SU-DHL-6 (cell line): Measurements from ENCODE around the gene TFEB.

Source experiments
- H2AFZ ChIP-seq: fragments of 200-600 bp; sonication (generic); 2 replicates; pipeline ENCODE4 v1.6.1; 2014; ENCODE audit warnings: low read depth, mild to moderate bottlenecking, moderate library complexity, mixed read lengths, antibody characterized with exemption, low read length; ENCODE audit not compliant: severe bottlenecking
- H3F3A ChIP-seq: fragments of 200-600 bp; shearing (Covaris generic); 2 replicates; pipeline ENCODE4 v1.6.0; 2016; ENCODE audit warnings: antibody characterized with exemption, mild to moderate bottlenecking; ENCODE audit not compliant: insufficient read depth
- H3K27ac ChIP-seq: fragments of 200-600 bp; sonication (generic); 2 replicates; pipeline ENCODE4 v1.5.1; 2016; ENCODE audit warnings: low read depth, mild to moderate bottlenecking, low read length, moderate library complexity, mixed read lengths
- H3K27me3 ChIP-seq: fragments of 200-600 bp; sonication (generic), shearing (Covaris generic); 2 replicates; pipeline ENCODE4 v1.6.0; 2014; ENCODE audit warnings: mild to moderate bottlenecking, low read length
- H3K36me3 ChIP-seq: fragments of 200-600 bp; sonication (generic); 2 replicates; pipeline ENCODE4 v1.6.1; 2014; ENCODE audit warnings: mild to moderate bottlenecking, low read length, mixed read lengths
- H3K4me2 ChIP-seq: fragments of 300-600, 200-600 bp; shearing (Covaris generic), sonication (generic); 2 replicates; pipeline ENCODE4 v1.6.0; 2014; ENCODE audit warnings: low read length, low read depth, mild to moderate bottlenecking; ENCODE audit not compliant: poor library complexity, severe bottlenecking
- H3K4me3 ChIP-seq: fragments of 200-600 bp; sonication (generic); 2 replicates; pipeline ENCODE4 v1.5.1; 2014; ENCODE audit warnings: antibody characterized with exemption, low read length, mild to moderate bottlenecking, mixed read lengths; ENCODE audit not compliant: insufficient read depth, poor library complexity, severe bottlenecking
- H3K79me2 ChIP-seq: fragments of 200-600 bp; sonication (generic); 2 replicates; pipeline ENCODE4 v1.6.1; 2014; ENCODE audit warnings: mild to moderate bottlenecking, low read length, moderate library complexity; ENCODE audit not compliant: insufficient read depth
- H3K9ac ChIP-seq: fragments of 200-600 bp; sonication (generic); 2 replicates; pipeline ENCODE4 v1.7.0; 2014; ENCODE audit warnings: mild to moderate bottlenecking, low read length
- H3K9me2 ChIP-seq: fragments of 200-600 bp; sonication (generic); replicated peaks from 2 replicates; pipeline ENCODE4 v1.6.1; 2014; ENCODE audit warnings: low read length; ENCODE audit not compliant: insufficient read depth
- H3K9me3 ChIP-seq: fragments of 200-600 bp; sonication (generic); 2 replicates; pipeline ENCODE4 v1.6.1; 2014; ENCODE audit warnings: low read length, mixed read lengths; ENCODE audit not compliant: insufficient read depth
- H4K20me1 ChIP-seq: fragments of 200-600 bp; sonication (generic); 2 replicates; pipeline ENCODE4 v1.6.1; 2014; ENCODE audit warnings: low read depth, mild to moderate bottlenecking, antibody characterized with exemption, low read length, moderate library complexity, mixed read lengths
- CTCF ChIP-seq: fragments of 200-600 bp; sonication (generic); IDR thresholded peaks from one replicate; pipeline ENCODE4 v1.5.1; 2017; ENCODE audit warnings: antibody characterized with exemption, mild to moderate bottlenecking, low read length, moderate library complexity; ENCODE audit not compliant: insufficient read depth, poor library complexity, severe bottlenecking
- EZH2phosphoT487 ChIP-seq: fragments of 200-600 bp; sonication (generic), shearing (Covaris generic); conservative IDR thresholded peaks from 2 replicates; pipeline ENCODE4 v1.6.1; 2018; ENCODE audit warnings: mild to moderate bottlenecking, antibody characterized with exemption, low read length, moderate library complexity, mixed read lengths

TFEB gene

GRCh38 chr6:41704656-41705310 lies 30.6 kb downstream of the TFEB start:
- Histone ChIP-seq H3K9me3 (no peaks in the 10 kb centered on the region), H3K4me3 (peak overlapping the region; percentile 43), H3K27me3 (no peaks in the 10 kb centered on the region), H2AFZ (no peak overlapping the region), H3K27ac (peak overlapping the region; percentile 93), H3K9ac (peak overlapping the region; percentile 69), H3K4me2 (peak overlapping the region; percentile 79), H3K36me3 (no peaks in the 10 kb centered on the region), H3K9me2 (no peaks in the 10 kb centered on the region), H4K20me1 (no peaks in the 10 kb centered on the region), H3F3A (peaks cover 51% of the 10 kb centered on the region), H3K79me2 (peaks cover 64% of the 10 kb centered on the region)
- no peak for TF ChIP-seq CTCF

- H3K36me3 ChIP-seq = no peaks in the 10 kb centered on the region
- H3K4me3 ChIP-seq = no peak overlapping the region
- H3K4me2 ChIP-seq = peak overlapping the region; percentile 79
- no peaks in the 10 kb centered on the region for H3K27me3 ChIP-seq
- peak overlapping the region; percentile 93 for H3K27ac ChIP-seq
- no peaks in the 10 kb centered on the region for H3K9me3 ChIP-seq
- peaks cover 72% of the 10 kb centered on the region for H3K79me2 ChIP-seq
- TF ChIP-seq CTCF = no peak
- TF ChIP-seq EZH2phosphoT487 = no peak
- peaks cover 45% of the 10 kb centered on the region for H3F3A ChIP-seq
- no peak overlapping the region for H2AFZ ChIP-seq
- H3K9ac ChIP-seq = peak overlapping the region; percentile 69
- H3K9me2 ChIP-seq = no peaks in the 10 kb centered on the region
- no peaks in the 10 kb centered on the region for H4K20me1 ChIP-seq
Measured at GRCh38 chr6:41704028-41704427, 31.4 kb downstream of the TFEB start.

GRCh38 chr6:41702771-41703494 lies 32.5 kb downstream of the TFEB start:
- Histone ChIP-seq H3K27ac (peak overlapping the region; percentile 93; the same call in 1 of the 2 replicates), H3K9ac (no peak overlapping the region), H3F3A (peaks cover 34% of the 10 kb centered on the region), H3K79me2 (peaks cover 83% of the 10 kb centered on the region), H3K27me3 (no peaks in the 10 kb centered on the region), H3K36me3 (no peaks in the 10 kb centered on the region), H3K4me3 (no peak overlapping the region), H2AFZ (no peak overlapping the region), H3K9me3 (no peaks in the 10 kb centered on the region), H3K4me2 (no peak overlapping the region), H4K20me1 (no peaks in the 10 kb centered on the region), H3K9me2 (no peaks in the 10 kb centered on the region)
- no peak for TF ChIP-seq CTCF
- no peak for TF ChIP-seq EZH2phosphoT487
